H1 (cell line): ENCODE results near the gene INHBA.

Source experiments
- BCL11A ChIP-seq, 2 experiments: IDR thresholded peaks; one replicate each; pipeline ENCODE4 v1.6.1; 2011; ENCODE audit warnings: low read depth in 2 of 2, low read length in 2 of 2, mild to moderate bottlenecking in 2 of 2
- PHF8 ChIP-seq: fragments of 200-600 bp; sonication (generic); conservative IDR thresholded peaks from 2 replicates; pipeline ENCODE4 v1.7.1; 2012; ENCODE audit warnings: low read depth, mild to moderate bottlenecking, inconsistent platforms, low read length, moderate library complexity
- POLR2A ChIP-seq, 2 experiments: IDR thresholded peaks; 1 replicate in 1 of 2; 2 replicates in 1 of 2; pipeline ENCODE4 v1.6.1; 2011; ENCODE audit warnings: low read depth in 2 of 2, low read length in 2 of 2, mild to moderate bottlenecking in 2 of 2; ENCODE audit errors: control extremely low read depth in 1 of 2
- ZNF274 ChIP-seq: IDR thresholded peaks from 2 replicates; pipeline ENCODE4 v1.7.0; 2012; ENCODE audit warnings: low read length, borderline replicate concordance; ENCODE audit errors: extremely low read depth

DNA sequence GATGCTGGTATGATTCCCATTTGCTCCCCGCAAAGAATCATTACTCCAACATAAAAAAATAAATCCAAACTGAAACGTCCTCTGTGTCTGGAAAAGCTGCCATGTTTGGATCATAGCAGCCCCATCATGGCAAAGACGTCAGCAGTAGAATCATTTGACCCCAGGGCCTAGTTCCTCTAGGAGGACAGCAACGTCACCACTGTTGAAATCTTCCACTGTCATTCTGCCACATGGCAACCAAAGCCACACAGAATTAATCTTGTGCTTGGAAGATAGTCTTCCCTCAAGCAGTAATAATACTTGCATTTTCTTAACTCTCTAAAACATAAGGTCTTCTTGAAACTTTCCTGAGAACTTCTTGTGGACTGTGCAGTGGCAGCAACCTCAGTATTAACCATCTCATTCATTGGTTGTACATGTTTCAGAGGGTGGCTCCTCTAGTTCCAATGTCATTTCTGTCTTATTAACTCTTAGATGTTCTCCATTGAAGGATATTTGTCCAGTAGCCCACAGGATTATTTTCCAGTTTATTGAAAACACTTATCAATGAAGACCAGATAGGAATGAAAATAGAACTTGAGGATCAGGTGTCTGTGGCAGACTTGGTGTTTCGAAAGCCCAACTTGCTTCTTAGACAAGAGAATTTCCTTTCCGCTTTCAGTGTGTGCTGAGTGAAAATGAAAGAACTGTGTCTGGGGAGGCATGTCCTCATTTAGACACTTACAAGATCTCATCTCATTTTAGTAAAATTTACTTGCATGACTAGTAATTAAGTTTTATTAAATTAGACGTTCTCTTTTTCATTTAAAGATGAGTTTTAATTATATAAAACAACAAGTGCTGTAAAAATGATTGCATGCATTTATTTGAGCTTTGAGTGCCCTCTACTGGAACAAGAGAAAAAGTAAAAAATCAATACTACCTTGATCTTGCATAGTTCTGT is 28.9 kb upstream of the INHBA start:
- TF ChIP-seq PHF8 (no peak), POLR2A (IDR thresholded peaks at IDR 0.05; ENCODE audit: control extremely low read depth in 1 of 2, low read depth in 2 of 2, low read length in 2 of 2) (no peak), ZNF274 (no peak), BCL11A (IDR thresholded peaks at IDR 0.05; ENCODE audit: low read depth in 2 of 2, low read length in 2 of 2) (no peak)
